A549 (cell line): ENCODE results near the gene MVD.

Experiments
- BCL3 ChIP-seq: fragments of >200 bp; sonication (Bioruptor Twin); formaldehyde crosslinking; IDR thresholded peaks from 3 replicates; pipeline ENCODE4 v1.6.1; 2016
- CTCF ChIP-seq: fragments of >200 bp; sonication (Bioruptor Twin); formaldehyde crosslinking; IDR thresholded peaks from 3 replicates; pipeline ENCODE4 v1.5.1; 2016
- ELK1 ChIP-seq: fragments of 150-350 bp; IDR thresholded peaks from 2 replicates; pipeline ENCODE4 v1.6.1; 2014; ENCODE audit warnings: low read depth, mild to moderate bottlenecking, low read length
- EP300 ChIP-seq, 2 experiments: fragments of >200 bp; sonication (Bioruptor Twin); formaldehyde crosslinking; IDR thresholded peaks; 2 replicates in 1 of 2; 3 replicates in 1 of 2; pipeline ENCODE4 v1.6.1; 2016 to 2017
- HMGXB4 ChIP-seq: fragments of 250-450 bp; sonication (Bioruptor Pico); IDR thresholded peaks from 2 replicates; pipeline ENCODE4 v1.5.0; 2021; ENCODE audit warnings: mild to moderate bottlenecking, moderate library complexity, borderline replicate concordance
- JUN ChIP-seq, 2 experiments: fragments of >200 bp; sonication (Bioruptor Twin); formaldehyde crosslinking; IDR thresholded peaks; 2 replicates in 1 of 2; 3 replicates in 1 of 2; pipeline ENCODE4 v1.6.1; 2016 to 2017
- POLR2A ChIP-seq: IDR thresholded peaks from 2 replicates; pipeline ENCODE4 v1.6.1; 2012; ENCODE audit warnings: mild to moderate bottlenecking, low read length
- RFX5 ChIP-seq: fragments of 450-650 bp; IDR thresholded peaks from 2 replicates; pipeline ENCODE4 v1.7.1; 2014; ENCODE audit warnings: antibody characterized with exemption, mild to moderate bottlenecking, moderate library complexity
- USF2 ChIP-seq: fragments of 450-650 bp; IDR thresholded peaks from 2 replicates; pipeline ENCODE4 v1.6.1; 2014; ENCODE audit warnings: antibody characterized with exemption

- no peak for TF ChIP-seq CTCF
- no peak for TF ChIP-seq EP300 (IDR thresholded peaks at IDR 0.05)
- TF ChIP-seq ELK1, result no peak
- no peak for TF ChIP-seq BCL3
- TF ChIP-seq RFX5, result no peak
- no peak for TF ChIP-seq HMGXB4 (CRISPR knock-in tag)
- TF ChIP-seq JUN (IDR thresholded peaks at IDR 0.05), result no peak
- no peak for TF ChIP-seq POLR2A
- no peak for TF ChIP-seq USF2
Observed at GRCh38 chr16:88654363-88655052, 8.4 kb downstream of the MVD start.
